Liver (tissue), 9 donors: ENCODE results near the gene ITPKA. TPM values are rescaled to one million over a fixed set of nuclear protein-coding genes. Genes with fewer than 3 reads are reported as not detected.

Source experiments
- DNase-seq: peaks from one replicate; pipeline ENCODE4 v3.0.0-alpha.2; 2017; ENCODE audit warnings: low spot score
- H3K27ac ChIP-seq, 2 donors: one replicate each; pipeline ENCODE4 v1.7.0; 2013; ENCODE audit warnings: inconsistent platforms in 2 of 2, low read length in 2 of 2, control low read depth in 1 of 2, low read depth in 1 of 2, mild to moderate bottlenecking in 1 of 2
- H3K27me3 ChIP-seq, 4 donors: one replicate each; pipeline versions ENCODE4 v1.6.1 to v1.7.0; 2013; ENCODE audit warnings: low read length in 3 of 4, inconsistent platforms in 1 of 4, mild to moderate bottlenecking in 1 of 4, moderate library complexity in 1 of 4; ENCODE audit not compliant: control insufficient read depth in 4 of 4, insufficient read depth in 4 of 4
- H3K36me3 ChIP-seq, 4 donors: one replicate each; pipeline versions ENCODE4 v1.6.1 to v1.7.0; 2013; ENCODE audit warnings: low read length in 3 of 4, mild to moderate bottlenecking in 3 of 4, low read depth in 1 of 4, moderate library complexity in 1 of 4; ENCODE audit not compliant: control insufficient read depth in 4 of 4, insufficient read depth in 3 of 4
- H3K4me1 ChIP-seq, 4 donors: one replicate each; pipeline versions ENCODE4 v1.6.1 to v1.7.0; 2013; ENCODE audit warnings: low read length in 3 of 4, mild to moderate bottlenecking in 3 of 4, moderate library complexity in 1 of 4; ENCODE audit not compliant: control insufficient read depth in 4 of 4, insufficient read depth in 4 of 4
- H3K4me3 ChIP-seq, 3 donors: one replicate each; pipeline versions ENCODE4 v1.6.1 to v1.7.0; 2013; ENCODE audit warnings: low read length in 3 of 3, control low read depth in 1 of 3, low read depth in 1 of 3, mild to moderate bottlenecking in 1 of 3
- H3K9ac ChIP-seq, 2 donors: one replicate each; pipeline ENCODE4 v1.7.0; 2013; ENCODE audit warnings: low read length in 2 of 2, mild to moderate bottlenecking in 2 of 2, moderate library complexity in 2 of 2, control low read depth in 1 of 2, low read depth in 1 of 2
- H3K9me3 ChIP-seq, 4 donors: one replicate each; pipeline versions ENCODE4 v1.6.1 to v1.7.0; 2013; ENCODE audit warnings: low read length in 3 of 4; ENCODE audit not compliant: control insufficient read depth in 4 of 4
- EGR1 ChIP-seq, 2 donors: IDR thresholded peaks; 2 replicates each; pipeline ENCODE4 v1.6.1; 2016 to 2018; ENCODE audit warnings: antibody characterized with exemption in 2 of 2, low read depth in 2 of 2
- FOXA1 ChIP-seq: IDR thresholded peaks from 2 replicates; pipeline ENCODE4 v1.6.1; 2016; ENCODE audit warnings: antibody characterized with exemption
- FOXA2 ChIP-seq: IDR thresholded peaks from 2 replicates; pipeline ENCODE4 v1.6.1; 2016; ENCODE audit warnings: antibody characterized with exemption
- GABPA ChIP-seq, 2 donors: IDR thresholded peaks in 1 of 2; conservative IDR thresholded peaks in 1 of 2; 2 replicates each; pipeline ENCODE4 v1.6.1; 2016; ENCODE audit warnings: antibody characterized with exemption in 2 of 2, mild to moderate bottlenecking in 1 of 2, moderate library complexity in 1 of 2
- HNF4A ChIP-seq, 2 donors: conservative IDR thresholded peaks; 2 replicates each; pipeline ENCODE4 v1.6.1; 2016; ENCODE audit warnings: antibody characterized with exemption in 2 of 2, mild to moderate bottlenecking in 2 of 2
- HNF4G ChIP-seq: IDR thresholded peaks from 2 replicates; pipeline ENCODE4 v1.6.1; 2016; ENCODE audit warnings: antibody characterized with exemption
- JUND ChIP-seq, 2 donors: IDR thresholded peaks; 2 replicates each; pipeline ENCODE4 v1.6.1; 2016; ENCODE audit warnings: antibody characterized with exemption in 2 of 2
- NR2F2 ChIP-seq: IDR thresholded peaks from 2 replicates; pipeline ENCODE4 v1.6.1; 2016; ENCODE audit warnings: antibody characterized with exemption
- RAD21 ChIP-seq, 2 donors: IDR thresholded peaks; 2 replicates each; pipeline ENCODE4 v1.6.1; 2016; ENCODE audit warnings: antibody characterized with exemption in 2 of 2, mild to moderate bottlenecking in 2 of 2
- RXRA ChIP-seq, 2 donors: IDR thresholded peaks; 2 replicates each; pipeline ENCODE4 v1.6.1; 2017 to 2018; ENCODE audit warnings: antibody characterized with exemption in 2 of 2, mild to moderate bottlenecking in 1 of 2
- SP1 ChIP-seq: IDR thresholded peaks from 2 replicates; pipeline ENCODE4 v1.6.1; 2018; ENCODE audit warnings: antibody characterized with exemption, mild to moderate bottlenecking
- TAF1 ChIP-seq: conservative IDR thresholded peaks from 2 replicates; pipeline ENCODE4 v1.6.1; 2016; ENCODE audit warnings: antibody characterized with exemption, mild to moderate bottlenecking
- YY1 ChIP-seq: IDR thresholded peaks from 2 replicates; pipeline ENCODE4 v1.6.1; 2016; ENCODE audit warnings: antibody characterized with exemption, mild to moderate bottlenecking
- WGBS: extraction: QIAGEN DNeasy Blood & Tissue Kit; methylation state at CpG from one replicate; pipeline ENCODE4 v1.1.7; 2013; 5-methylcytosine and 5-hydroxymethylcytosine counted together
- polyA plus RNA-seq, 2 donors: library from polyadenylated mRNA; stranded (reverse) in 1 of 2; unstranded in 1 of 2; fragments of 200-250 nt in 1 of 2; fragments of >200 nt in 1 of 2; fragmentation: Nextera tagmentation in 1 of 2; extraction: Ambion mirVana in 1 of 2; gene quantifications; one replicate each; pipeline versions ENCODE4 v1.2.1 to v1.2.3, GENCODE V29; 2013 to 2015
- total RNA-seq, 2 donors: library from RNA; depleted of rRNA; stranded (reverse); fragments of >200 nt; gene quantifications; one replicate each; pipeline ENCODE4 v1.2.3, GENCODE V29; 2014
- TF ChIP-seq, protein P1 (sequence below): IDR thresholded peaks from 2 replicates; pipeline ENCODE4 v1.6.1; 2016; ENCODE audit warnings: antibody characterized with exemption
- TF ChIP-seq, protein P2 (sequence below): fragments of 150-350 bp; IDR thresholded peaks from 2 replicates; pipeline ENCODE4 v1.5.1; 2017; ENCODE audit warnings: improper control_type of control experiment, low read depth, low read length; ENCODE audit not compliant: missing input control
- TF ChIP-seq, protein P3 (sequence below): IDR thresholded peaks from 2 replicates; pipeline ENCODE4 v1.6.1; 2016; ENCODE audit warnings: antibody characterized with exemption, mild to moderate bottlenecking
- TF ChIP-seq, protein P4 (sequence below): IDR thresholded peaks from 2 replicates; pipeline ENCODE4 v1.6.1; 2016; ENCODE audit warnings: antibody characterized with exemption
- TF ChIP-seq, protein P5 (sequence below): IDR thresholded peaks from 2 replicates; pipeline ENCODE4 v1.6.1; 2016; ENCODE audit warnings: antibody characterized with exemption
- donor health status: healthy.
- donor health status: healthy.
- donor health status: healthy.
- donor health status: healthy.
- donor health status: healthy.

Gene ITPKA
- total and polyA plus RNA-seq, 4 donors: 0.36 to 2.4 (median 1.2) TPM

DNA sequence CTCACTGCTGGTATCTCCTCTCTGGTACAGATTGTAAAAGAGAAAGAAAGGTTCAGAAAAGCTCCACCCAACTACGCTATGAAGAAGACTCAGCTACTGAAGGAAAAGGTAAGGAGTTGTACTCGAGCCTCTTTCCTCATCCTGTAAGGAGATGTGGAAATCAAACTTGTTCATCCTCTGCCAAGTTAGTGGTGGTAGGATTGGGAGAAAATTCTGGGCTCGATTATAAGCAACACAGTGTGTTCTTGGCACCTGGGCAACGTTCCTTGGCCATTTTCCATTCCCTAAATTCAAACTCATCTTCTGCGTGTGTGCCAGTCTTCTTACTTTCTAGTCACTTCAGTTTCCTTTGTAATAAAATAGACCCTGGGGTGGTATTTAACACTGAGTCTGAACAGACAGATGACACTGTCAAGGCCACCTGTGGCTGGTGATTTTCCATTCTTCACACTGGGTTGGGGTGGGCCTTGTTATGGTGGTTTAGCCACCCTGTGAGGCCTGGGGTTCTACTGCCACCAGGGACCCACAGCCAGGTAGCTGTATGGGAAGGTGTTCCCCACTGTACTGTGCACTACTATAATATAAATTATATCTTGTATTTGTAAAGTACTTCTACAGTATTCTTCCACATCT lies 17.1 kb upstream of the ITPKA start:
- no peaks in the 10 kb centered on the region for H3K9me3 ChIP-seq
- no peak for TF ChIP-seq FOXA1
- TF ChIP-seq NR2F2: no peak
- no peak for TF ChIP-seq HNF4A (conservative IDR thresholded peaks at IDR 0.05)
- TF ChIP-seq TAF1: no peak
- TF ChIP-seq HNF4G: no peak
- TF ChIP-seq, protein P1, sequence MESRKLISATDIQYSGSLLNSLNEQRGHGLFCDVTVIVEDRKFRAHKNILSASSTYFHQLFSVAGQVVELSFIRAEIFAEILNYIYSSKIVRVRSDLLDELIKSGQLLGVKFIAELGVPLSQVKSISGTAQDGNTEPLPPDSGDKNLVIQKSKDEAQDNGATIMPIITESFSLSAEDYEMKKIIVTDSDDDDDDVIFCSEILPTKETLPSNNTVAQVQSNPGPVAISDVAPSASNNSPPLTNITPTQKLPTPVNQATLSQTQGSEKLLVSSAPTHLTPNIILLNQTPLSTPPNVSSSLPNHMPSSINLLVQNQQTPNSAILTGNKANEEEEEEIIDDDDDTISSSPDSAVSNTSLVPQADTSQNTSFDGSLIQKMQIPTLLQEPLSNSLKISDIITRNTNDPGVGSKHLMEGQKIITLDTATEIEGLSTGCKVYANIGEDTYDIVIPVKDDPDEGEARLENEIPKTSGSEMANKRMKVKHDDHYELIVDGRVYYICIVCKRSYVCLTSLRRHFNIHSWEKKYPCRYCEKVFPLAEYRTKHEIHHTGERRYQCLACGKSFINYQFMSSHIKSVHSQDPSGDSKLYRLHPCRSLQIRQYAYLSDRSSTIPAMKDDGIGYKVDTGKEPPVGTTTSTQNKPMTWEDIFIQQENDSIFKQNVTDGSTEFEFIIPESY: no peak
- TF ChIP-seq, protein P2, sequence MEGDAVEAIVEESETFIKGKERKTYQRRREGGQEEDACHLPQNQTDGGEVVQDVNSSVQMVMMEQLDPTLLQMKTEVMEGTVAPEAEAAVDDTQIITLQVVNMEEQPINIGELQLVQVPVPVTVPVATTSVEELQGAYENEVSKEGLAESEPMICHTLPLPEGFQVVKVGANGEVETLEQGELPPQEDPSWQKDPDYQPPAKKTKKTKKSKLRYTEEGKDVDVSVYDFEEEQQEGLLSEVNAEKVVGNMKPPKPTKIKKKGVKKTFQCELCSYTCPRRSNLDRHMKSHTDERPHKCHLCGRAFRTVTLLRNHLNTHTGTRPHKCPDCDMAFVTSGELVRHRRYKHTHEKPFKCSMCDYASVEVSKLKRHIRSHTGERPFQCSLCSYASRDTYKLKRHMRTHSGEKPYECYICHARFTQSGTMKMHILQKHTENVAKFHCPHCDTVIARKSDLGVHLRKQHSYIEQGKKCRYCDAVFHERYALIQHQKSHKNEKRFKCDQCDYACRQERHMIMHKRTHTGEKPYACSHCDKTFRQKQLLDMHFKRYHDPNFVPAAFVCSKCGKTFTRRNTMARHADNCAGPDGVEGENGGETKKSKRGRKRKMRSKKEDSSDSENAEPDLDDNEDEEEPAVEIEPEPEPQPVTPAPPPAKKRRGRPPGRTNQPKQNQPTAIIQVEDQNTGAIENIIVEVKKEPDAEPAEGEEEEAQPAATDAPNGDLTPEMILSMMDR: no peak
- H3K4me1 ChIP-seq: peaks cover 4 to 11% (median 9%) of the 10 kb centered on the region in 4 donors
- no peak overlapping the region for H3K9ac ChIP-seq
- 84% methylated on average over 5 of the region's 5 CpGs for WGBS
- H3K4me3 ChIP-seq: no peak overlapping the region
- DNase-seq: no peak
- peaks cover 9 to 64% (median 55%) of the 10 kb centered on the region in 4 donors for H3K36me3 ChIP-seq
- no peak overlapping the region for H3K27ac ChIP-seq
- no peaks in the 10 kb centered on the region for H3K27me3 ChIP-seq

DNA sequence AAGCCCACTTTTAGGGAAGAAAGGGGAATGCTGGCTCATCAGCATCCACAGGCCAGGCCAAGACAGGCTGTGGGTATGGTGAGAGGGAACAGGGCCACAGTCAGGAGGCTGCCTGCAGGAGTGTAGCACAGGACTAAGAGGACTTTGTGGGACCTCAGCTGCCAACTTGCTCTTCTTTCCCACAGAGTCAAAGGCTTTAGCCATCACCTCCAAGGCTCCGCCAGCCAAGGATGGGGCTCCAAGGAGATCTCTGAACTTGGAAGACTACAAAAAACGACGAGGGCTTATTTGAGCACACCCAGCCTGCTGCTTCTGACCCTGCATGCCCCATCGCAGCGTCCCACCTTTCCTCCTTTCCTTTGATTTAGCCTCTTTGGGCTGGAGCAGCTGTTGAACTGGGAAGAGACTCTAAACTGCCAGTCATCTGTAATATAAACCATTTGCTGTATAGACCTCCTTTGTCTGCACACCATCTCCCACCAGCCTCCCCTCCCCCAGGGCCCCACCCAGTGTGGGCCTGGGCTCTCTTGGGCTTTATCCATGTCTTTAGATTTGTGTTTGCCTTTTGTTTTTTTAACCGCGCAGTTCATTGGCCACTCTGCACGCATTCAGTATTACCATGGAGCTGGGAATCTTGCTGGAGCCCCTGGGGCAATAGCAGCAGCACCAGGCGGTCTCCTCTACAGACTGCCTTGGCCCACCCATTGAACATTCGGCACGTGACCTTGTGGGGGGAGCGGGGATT lies 13.1 kb upstream of the ITPKA start:
- TF ChIP-seq HNF4A (conservative IDR thresholded peaks at IDR 0.05): no peak
- TF ChIP-seq FOXA2: no peak
- no peak for TF ChIP-seq JUND (IDR thresholded peaks at IDR 0.05)
- no peak for TF ChIP-seq SP1
- TF ChIP-seq, protein P3, sequence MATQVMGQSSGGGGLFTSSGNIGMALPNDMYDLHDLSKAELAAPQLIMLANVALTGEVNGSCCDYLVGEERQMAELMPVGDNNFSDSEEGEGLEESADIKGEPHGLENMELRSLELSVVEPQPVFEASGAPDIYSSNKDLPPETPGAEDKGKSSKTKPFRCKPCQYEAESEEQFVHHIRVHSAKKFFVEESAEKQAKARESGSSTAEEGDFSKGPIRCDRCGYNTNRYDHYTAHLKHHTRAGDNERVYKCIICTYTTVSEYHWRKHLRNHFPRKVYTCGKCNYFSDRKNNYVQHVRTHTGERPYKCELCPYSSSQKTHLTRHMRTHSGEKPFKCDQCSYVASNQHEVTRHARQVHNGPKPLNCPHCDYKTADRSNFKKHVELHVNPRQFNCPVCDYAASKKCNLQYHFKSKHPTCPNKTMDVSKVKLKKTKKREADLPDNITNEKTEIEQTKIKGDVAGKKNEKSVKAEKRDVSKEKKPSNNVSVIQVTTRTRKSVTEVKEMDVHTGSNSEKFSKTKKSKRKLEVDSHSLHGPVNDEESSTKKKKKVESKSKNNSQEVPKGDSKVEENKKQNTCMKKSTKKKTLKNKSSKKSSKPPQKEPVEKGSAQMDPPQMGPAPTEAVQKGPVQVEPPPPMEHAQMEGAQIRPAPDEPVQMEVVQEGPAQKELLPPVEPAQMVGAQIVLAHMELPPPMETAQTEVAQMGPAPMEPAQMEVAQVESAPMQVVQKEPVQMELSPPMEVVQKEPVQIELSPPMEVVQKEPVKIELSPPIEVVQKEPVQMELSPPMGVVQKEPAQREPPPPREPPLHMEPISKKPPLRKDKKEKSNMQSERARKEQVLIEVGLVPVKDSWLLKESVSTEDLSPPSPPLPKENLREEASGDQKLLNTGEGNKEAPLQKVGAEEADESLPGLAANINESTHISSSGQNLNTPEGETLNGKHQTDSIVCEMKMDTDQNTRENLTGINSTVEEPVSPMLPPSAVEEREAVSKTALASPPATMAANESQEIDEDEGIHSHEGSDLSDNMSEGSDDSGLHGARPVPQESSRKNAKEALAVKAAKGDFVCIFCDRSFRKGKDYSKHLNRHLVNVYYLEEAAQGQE: no peak
- TF ChIP-seq, protein P2: no peak
- TF ChIP-seq RXRA (IDR thresholded peaks at IDR 0.05): no peak
- TF ChIP-seq FOXA1: no peak
- TF ChIP-seq YY1: no peak
- TF ChIP-seq RAD21 (IDR thresholded peaks at IDR 0.05): no peak
- TF ChIP-seq, protein P4, sequence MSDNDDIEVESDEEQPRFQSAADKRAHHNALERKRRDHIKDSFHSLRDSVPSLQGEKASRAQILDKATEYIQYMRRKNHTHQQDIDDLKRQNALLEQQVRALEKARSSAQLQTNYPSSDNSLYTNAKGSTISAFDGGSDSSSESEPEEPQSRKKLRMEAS: no peak
- no peak for TF ChIP-seq TAF1
- TF ChIP-seq, protein P1: no peak
- TF ChIP-seq HNF4G: no peak
- TF ChIP-seq NR2F2: no peak
- TF ChIP-seq, protein P5, sequence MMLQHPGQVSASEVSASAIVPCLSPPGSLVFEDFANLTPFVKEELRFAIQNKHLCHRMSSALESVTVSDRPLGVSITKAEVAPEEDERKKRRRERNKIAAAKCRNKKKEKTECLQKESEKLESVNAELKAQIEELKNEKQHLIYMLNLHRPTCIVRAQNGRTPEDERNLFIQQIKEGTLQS: no peak
- no peak for TF ChIP-seq EGR1 (IDR thresholded peaks at IDR 0.05; ENCODE audit: low read depth in 2 of 2)
- TF ChIP-seq GABPA (IDR thresholded peaks at IDR 0.05 in 1 of 2, conservative IDR thresholded peaks at IDR 0.05 in 1 of 2): no peak
- H3K27me3 ChIP-seq: no peaks in the 10 kb centered on the region
- WGBS: 96% methylated on average over 12 of the region's 12 CpGs
- DNase-seq: no peak
- H3K9me3 ChIP-seq: no peaks in the 10 kb centered on the region
- no peak overlapping the region for H3K9ac ChIP-seq
- H3K4me1 ChIP-seq: no peaks in the 10 kb centered on the region
- H3K27ac ChIP-seq: no peak overlapping the region
- H3K36me3 ChIP-seq: peaks cover 10 to 57% (median 47%) of the 10 kb centered on the region in 4 donors
- H3K4me3 ChIP-seq: no peak overlapping the region
